GM18508 (cell line): ENCODE data around the gene RBBP6.
"Not testable (repeated sequence)": the region's sequence is repeated elsewhere in the genome, so short reads cannot be mapped to it uniquely, and the experiment has no call there.

ENCODE experiments used
- ATAC-seq: cut with Tn5 transposase; IDR thresholded peaks from one replicate; pipeline ENCODE4 v1.9.1; 2021; ENCODE audit warnings: moderate number of reproducible peaks; ENCODE audit not compliant: insufficient read depth, unreplicated experiment

The RBBP6 gene

GRCh38 chr16:24539295-24539849 is at the start of gene RBBP6:
TSS of gene RBBP6 (plus strand) at chr16:24539566. CDS start at chr16:24540627, 1,061 bp downstream.
- ATAC-seq = peak; percentile 53

- ATAC-seq = no peak
Measured at GRCh38 chr16:24490866-24491265, 48.5 kb upstream of the RBBP6 start.

GRCh38 chr16:24491731-24492130 is 47.6 kb upstream of the RBBP6 start:
- ATAC-seq = no peak

- no peak for ATAC-seq
Measured at GRCh38 chr16:24493821-24494220, 45.5 kb upstream of the RBBP6 start.

- not testable (repeated sequence) for ATAC-seq
Measured at GRCh38 chr16:24495207-24495606, 44.2 kb upstream of the RBBP6 start.

GRCh38 chr16:24497440-24497839 is 41.9 kb upstream of the RBBP6 start:
- no peak for ATAC-seq

- ATAC-seq = no peak
Measured at GRCh38 chr16:24499193-24499814, 40.1 kb upstream of the RBBP6 start.

- no peak for ATAC-seq
Measured at GRCh38 chr16:24504472-24505345, 34.7 kb upstream of the RBBP6 start.

- ATAC-seq = no peak
Measured at GRCh38 chr16:24505959-24506358, 33.4 kb upstream of the RBBP6 start.

- no peak for ATAC-seq
Measured at GRCh38 chr16:24507959-24508480, 31.3 kb upstream of the RBBP6 start.

GRCh38 chr16:24508614-24509013 is 30.8 kb upstream of the RBBP6 start:
- ATAC-seq = no peak

GRCh38 chr16:24509536-24509935 is 29.8 kb upstream of the RBBP6 start:
- ATAC-seq = no peak

- ATAC-seq = no peak
Measured at GRCh38 chr16:24511174-24511573, 28.2 kb upstream of the RBBP6 start.

- no peak for ATAC-seq
Measured at GRCh38 chr16:24511792-24512191, 27.6 kb upstream of the RBBP6 start.

- no peak for ATAC-seq
Measured at GRCh38 chr16:24514096-24514495, 25.3 kb upstream of the RBBP6 start.

- no peak for ATAC-seq
Measured at GRCh38 chr16:24515186-24515585, 24.2 kb upstream of the RBBP6 start.

- ATAC-seq = no peak
Measured at GRCh38 chr16:24516900-24517669, 22.3 kb upstream of the RBBP6 start.

GRCh38 chr16:24518498-24518897 is 20.9 kb upstream of the RBBP6 start:
- ATAC-seq = no peak

- no peak for ATAC-seq
Measured at GRCh38 chr16:24520983-24521382, 18.4 kb upstream of the RBBP6 start.

GRCh38 chr16:24522751-24523150 is 16.6 kb upstream of the RBBP6 start:
- no peak for ATAC-seq
